A549 (cell line): ENCODE data around the gene FSTL5. TPM values are rescaled to one million over a fixed set of nuclear protein-coding genes. Genes with fewer than 3 reads are reported as not detected.

ENCODE experiments used
- ATAC-seq, 2 experiments: fragments of 200-7000 bp in 1 of 2; fragments of >200 bp in 1 of 2; cut with Nextera tagmentation in 1 of 2; cut with Tn5 transposase in 1 of 2; 3 replicates each; pipeline versions ENCODE4 v1.8.0 to v1.9.1; 2018 to 2020; ENCODE audit warnings: mild to moderate bottlenecking in 1 of 2, moderate library complexity in 1 of 2
- CTCF ChIA-PET: fragments of 300-600 bp; sonication (Branson Sonifier 250); formaldehyde crosslinking; extraction: SDS; loops from one replicate; lab custom pipeline; 2021; ENCODE audit warnings: antibody characterized with exemption, inconsistent platforms; lab: Yijun Ruan, JAX
- POLR2A ChIA-PET: fragments of 350-600 bp; formaldehyde crosslinking; extraction: SDS; loops from one replicate; lab custom pipeline; 2021; ENCODE audit warnings: antibody characterized with exemption, inconsistent platforms; lab: Yijun Ruan, JAX
- DNase-seq, 2 experiments: peaks; one replicate each; pipeline versions ENCODE4 v3.0.0 to v3.0.0-alpha.2; 2011 to 2016; ENCODE audit warnings: low read depth in 1 of 2, low spot score in 1 of 2
- FAIRE-seq: peaks from 2 replicates; lab custom pipeline; 2011; peaks lifted over from hg19 to GRCh38; lab: Jason Lieb, UNC
- H3K27ac ChIP-seq, 2 experiments: fragments of >200 bp; sonication (Bioruptor Twin); formaldehyde crosslinking; 3 replicates each; pipeline ENCODE4 v1.5.1; 2016 to 2017
- H3K4me1 ChIP-seq: fragments of >200 bp; sonication (Bioruptor Twin); formaldehyde crosslinking; 3 replicates; pipeline ENCODE4 v1.6.1; 2016
- H3K4me2 ChIP-seq: fragments of >200 bp; sonication (Bioruptor Twin); formaldehyde crosslinking; 3 replicates; pipeline ENCODE4 v1.6.1; 2016
- H3K4me3 ChIP-seq: fragments of >200 bp; sonication (Bioruptor Twin); formaldehyde crosslinking; 3 replicates; pipeline ENCODE4 v1.5.1; 2016
- H3K9me3 ChIP-seq: fragments of >200 bp; sonication (Bioruptor Twin); formaldehyde crosslinking; 3 replicates; pipeline ENCODE4 v1.6.1; 2016
- EHF ChIP-seq: fragments of 250-450 bp; sonication (Bioruptor Pico); IDR thresholded peaks from 2 replicates; pipeline ENCODE4 v1.5.0; 2020; ENCODE audit warnings: mild to moderate bottlenecking
- ESRRA ChIP-seq: fragments of 150-350 bp; IDR thresholded peaks from 2 replicates; pipeline ENCODE4 v1.6.1; 2014; ENCODE audit warnings: mild to moderate bottlenecking, low read length, borderline replicate concordance
- FOXS1 ChIP-seq: fragments of 250-450 bp; sonication (Bioruptor Pico); IDR thresholded peaks from 2 replicates; pipeline ENCODE4 v1.5.0; 2020; ENCODE audit warnings: mild to moderate bottlenecking, moderate library complexity
- GATA3 ChIP-seq: IDR thresholded peaks from 2 replicates; pipeline ENCODE4 v1.6.1; 2012; ENCODE audit warnings: borderline replicate concordance
- HOXB5 ChIP-seq: fragments of 250-450 bp; sonication (Bioruptor Pico); IDR thresholded peaks from 2 replicates; pipeline ENCODE4 v1.5.0; 2020; ENCODE audit warnings: mild to moderate bottlenecking, moderate library complexity
- MAFK ChIP-seq: fragments of 450-650 bp; IDR thresholded peaks from 2 replicates; pipeline ENCODE4 v1.6.1; 2014; ENCODE audit not compliant: partially characterized antibody
- MAZ ChIP-seq: fragments of 150-350 bp; IDR thresholded peaks from 2 replicates; pipeline ENCODE4 v1.6.1; 2014; ENCODE audit warnings: antibody characterized with exemption, low read depth, low read length, borderline replicate concordance
- NPAS2 ChIP-seq: fragments of 250-450 bp; sonication (Bioruptor Pico); IDR thresholded peaks from 2 replicates; pipeline ENCODE4 v1.8.0; 2022; ENCODE audit warnings: mild to moderate bottlenecking, moderate library complexity, borderline replicate concordance
- POLR2A ChIP-seq: IDR thresholded peaks from 2 replicates; pipeline ENCODE4 v1.6.1; 2012; ENCODE audit warnings: mild to moderate bottlenecking, low read length
- RFX5 ChIP-seq: fragments of 450-650 bp; IDR thresholded peaks from 2 replicates; pipeline ENCODE4 v1.7.1; 2014; ENCODE audit warnings: antibody characterized with exemption, mild to moderate bottlenecking, moderate library complexity
- TFCP2L1 ChIP-seq: fragments of 250-450 bp; sonication (Bioruptor Pico); IDR thresholded peaks from 2 replicates; pipeline ENCODE4 v1.5.0; 2021; ENCODE audit warnings: mild to moderate bottlenecking
- TP53 ChIP-seq: fragments of 250-450 bp; sonication (Bioruptor Pico); IDR thresholded peaks from 2 replicates; pipeline ENCODE4 v1.5.0; 2021; ENCODE audit warnings: mild to moderate bottlenecking, moderate library complexity
- ZFP36 ChIP-seq: fragments of 450-650 bp; IDR thresholded peaks from 2 replicates; pipeline ENCODE4 v1.6.1; 2014; ENCODE audit warnings: borderline replicate concordance; ENCODE audit not compliant: partially characterized antibody
- WGBS: methylation state at CpG from one replicate; pipeline ENCODE4 v1.1.6; 2017; ENCODE audit errors: missing lambda C conversion rate; 5-methylcytosine and 5-hydroxymethylcytosine counted together
- polyA plus RNA-seq, 4 experiments: library from polyadenylated mRNA; depleted of rRNA in 3 of 4; stranded (reverse); fragments of >200 nt; fragmentation: RNase III in 1 of 4; extraction: RNeasy Plus Mini Kit Qiagen cat#74134 plus additional on column Dnase treatment in 1 of 4; gene quantifications; 2 replicates in 3 of 4; 3 replicates in 1 of 4; pipeline ENCODE4 v1.2.3, GENCODE V29; 2011 to 2017
- TF ChIP-seq, protein P1 (sequence below): fragments of 250-450 bp; sonication (Bioruptor Pico); IDR thresholded peaks from 2 replicates; pipeline ENCODE4 v1.5.0; 2021; ENCODE audit warnings: mild to moderate bottlenecking, moderate library complexity, borderline replicate concordance
- TF ChIP-seq, protein P2 (sequence below): fragments of 200-600 bp; sonication (generic); IDR thresholded peaks from 2 replicates; pipeline ENCODE4 v1.6.1; 2016; ENCODE audit warnings: antibody characterized with exemption, mild to moderate bottlenecking, moderate library complexity
- TF ChIP-seq, protein P3 (sequence below): fragments of >200 bp; sonication (Bioruptor Twin); formaldehyde crosslinking; IDR thresholded peaks from 3 replicates; pipeline ENCODE4 v1.6.1; 2016
- TF ChIP-seq, protein P4 (sequence below): fragments of >200 bp; sonication (Bioruptor Twin); formaldehyde crosslinking; IDR thresholded peaks from 2 replicates; pipeline ENCODE4 v1.6.1; 2016
- TF ChIP-seq, protein P5 (sequence below): IDR thresholded peaks from 2 replicates; pipeline ENCODE4 v1.6.1; 2012; ENCODE audit warnings: low read depth, borderline replicate concordance
- TF ChIP-seq, protein P6 (sequence below): fragments of 450-650 bp; IDR thresholded peaks from 2 replicates; pipeline ENCODE4 v1.6.1; 2014; ENCODE audit warnings: antibody characterized with exemption

The FSTL5 gene
- polyA plus RNA-seq, 2 of the 4 experiments (the other 2 are of a cell fraction): 0.06 to 0.10 TPM

DNA sequence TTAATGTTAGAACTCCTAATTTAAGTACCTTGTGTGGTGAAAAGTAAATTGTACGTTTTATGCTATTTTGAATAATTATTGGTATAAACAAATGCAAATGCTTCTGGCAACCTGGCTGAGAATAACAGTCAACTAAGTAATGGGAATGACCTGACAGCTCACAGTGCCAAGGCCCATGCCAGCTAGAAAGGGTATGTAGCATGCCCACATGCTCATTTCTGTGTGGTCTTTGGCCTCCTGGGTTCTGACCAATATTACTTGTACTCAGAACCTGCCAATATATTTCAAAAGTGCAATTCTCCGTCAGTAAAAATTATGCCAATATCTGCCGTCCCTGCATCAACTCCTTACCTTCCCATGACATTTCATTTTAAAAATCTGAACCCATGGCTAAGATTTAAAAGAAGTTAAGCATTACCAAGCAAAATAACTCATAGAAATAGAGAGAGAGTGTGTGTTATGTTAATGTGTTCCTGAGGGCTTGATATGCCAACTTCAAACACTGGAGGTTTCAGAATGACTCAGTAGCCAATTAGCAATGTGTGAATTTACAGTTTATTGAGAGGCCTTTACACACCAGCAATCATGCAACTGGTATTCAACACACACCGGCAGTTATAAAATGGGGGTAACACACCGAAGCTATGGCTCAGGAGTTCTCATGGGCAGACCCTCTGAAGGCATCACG, 820.8 kb downstream of the FSTL5 start:
- Histone ChIP-seq H3K9me3 (no peaks in the 10 kb centered on the region), H3K4me1 (no peaks in the 10 kb centered on the region), H3K27ac (no peak overlapping the region), H3K4me2 (no peak overlapping the region), H3K4me3 (no peak overlapping the region)
- ATAC-seq: no peak
- CTCF ChIA-PET: no interaction called here
- no peak for DNase-seq
- POLR2A ChIA-PET: no interaction called here
- FAIRE-seq: no peak
- WGBS: 56% methylated on average over 6 of the region's 6 CpGs
- no peak for TF ChIP-seq ESRRA
- TF ChIP-seq, protein P1, sequence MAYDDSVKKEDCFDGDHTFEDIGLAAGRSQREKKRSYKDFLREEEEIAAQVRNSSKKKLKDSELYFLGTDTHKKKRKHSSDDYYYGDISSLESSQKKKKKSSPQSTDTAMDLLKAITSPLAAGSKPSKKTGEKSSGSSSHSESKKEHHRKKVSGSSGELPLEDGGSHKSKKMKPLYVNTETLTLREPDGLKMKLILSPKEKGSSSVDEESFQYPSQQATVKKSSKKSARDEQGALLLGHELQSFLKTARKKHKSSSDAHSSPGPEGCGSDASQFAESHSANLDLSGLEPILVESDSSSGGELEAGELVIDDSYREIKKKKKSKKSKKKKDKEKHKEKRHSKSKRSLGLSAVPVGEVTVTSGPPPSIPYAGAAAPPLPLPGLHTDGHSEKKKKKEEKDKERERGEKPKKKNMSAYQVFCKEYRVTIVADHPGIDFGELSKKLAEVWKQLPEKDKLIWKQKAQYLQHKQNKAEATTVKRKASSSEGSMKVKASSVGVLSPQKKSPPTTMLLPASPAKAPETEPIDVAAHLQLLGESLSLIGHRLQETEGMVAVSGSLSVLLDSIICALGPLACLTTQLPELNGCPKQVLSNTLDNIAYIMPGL (CRISPR knock-in tag): no peak
- TF ChIP-seq, protein P2, sequence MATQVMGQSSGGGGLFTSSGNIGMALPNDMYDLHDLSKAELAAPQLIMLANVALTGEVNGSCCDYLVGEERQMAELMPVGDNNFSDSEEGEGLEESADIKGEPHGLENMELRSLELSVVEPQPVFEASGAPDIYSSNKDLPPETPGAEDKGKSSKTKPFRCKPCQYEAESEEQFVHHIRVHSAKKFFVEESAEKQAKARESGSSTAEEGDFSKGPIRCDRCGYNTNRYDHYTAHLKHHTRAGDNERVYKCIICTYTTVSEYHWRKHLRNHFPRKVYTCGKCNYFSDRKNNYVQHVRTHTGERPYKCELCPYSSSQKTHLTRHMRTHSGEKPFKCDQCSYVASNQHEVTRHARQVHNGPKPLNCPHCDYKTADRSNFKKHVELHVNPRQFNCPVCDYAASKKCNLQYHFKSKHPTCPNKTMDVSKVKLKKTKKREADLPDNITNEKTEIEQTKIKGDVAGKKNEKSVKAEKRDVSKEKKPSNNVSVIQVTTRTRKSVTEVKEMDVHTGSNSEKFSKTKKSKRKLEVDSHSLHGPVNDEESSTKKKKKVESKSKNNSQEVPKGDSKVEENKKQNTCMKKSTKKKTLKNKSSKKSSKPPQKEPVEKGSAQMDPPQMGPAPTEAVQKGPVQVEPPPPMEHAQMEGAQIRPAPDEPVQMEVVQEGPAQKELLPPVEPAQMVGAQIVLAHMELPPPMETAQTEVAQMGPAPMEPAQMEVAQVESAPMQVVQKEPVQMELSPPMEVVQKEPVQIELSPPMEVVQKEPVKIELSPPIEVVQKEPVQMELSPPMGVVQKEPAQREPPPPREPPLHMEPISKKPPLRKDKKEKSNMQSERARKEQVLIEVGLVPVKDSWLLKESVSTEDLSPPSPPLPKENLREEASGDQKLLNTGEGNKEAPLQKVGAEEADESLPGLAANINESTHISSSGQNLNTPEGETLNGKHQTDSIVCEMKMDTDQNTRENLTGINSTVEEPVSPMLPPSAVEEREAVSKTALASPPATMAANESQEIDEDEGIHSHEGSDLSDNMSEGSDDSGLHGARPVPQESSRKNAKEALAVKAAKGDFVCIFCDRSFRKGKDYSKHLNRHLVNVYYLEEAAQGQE: no peak
- TF ChIP-seq GATA3: no peak
- TF ChIP-seq POLR2A: no peak
- TF ChIP-seq, protein P3, sequence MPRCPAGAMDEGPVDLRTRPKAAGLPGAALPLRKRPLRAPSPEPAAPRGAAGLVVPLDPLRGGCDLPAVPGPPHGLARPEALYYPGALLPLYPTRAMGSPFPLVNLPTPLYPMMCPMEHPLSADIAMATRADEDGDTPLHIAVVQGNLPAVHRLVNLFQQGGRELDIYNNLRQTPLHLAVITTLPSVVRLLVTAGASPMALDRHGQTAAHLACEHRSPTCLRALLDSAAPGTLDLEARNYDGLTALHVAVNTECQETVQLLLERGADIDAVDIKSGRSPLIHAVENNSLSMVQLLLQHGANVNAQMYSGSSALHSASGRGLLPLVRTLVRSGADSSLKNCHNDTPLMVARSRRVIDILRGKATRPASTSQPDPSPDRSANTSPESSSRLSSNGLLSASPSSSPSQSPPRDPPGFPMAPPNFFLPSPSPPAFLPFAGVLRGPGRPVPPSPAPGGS: no peak
- no peak for TF ChIP-seq NPAS2 (CRISPR knock-in tag)
- TF ChIP-seq TFCP2L1: no peak
- TF ChIP-seq EHF (CRISPR knock-in tag): no peak
- TF ChIP-seq ZFP36: no peak
- TF ChIP-seq TP53 (CRISPR knock-in tag): no peak

DNA sequence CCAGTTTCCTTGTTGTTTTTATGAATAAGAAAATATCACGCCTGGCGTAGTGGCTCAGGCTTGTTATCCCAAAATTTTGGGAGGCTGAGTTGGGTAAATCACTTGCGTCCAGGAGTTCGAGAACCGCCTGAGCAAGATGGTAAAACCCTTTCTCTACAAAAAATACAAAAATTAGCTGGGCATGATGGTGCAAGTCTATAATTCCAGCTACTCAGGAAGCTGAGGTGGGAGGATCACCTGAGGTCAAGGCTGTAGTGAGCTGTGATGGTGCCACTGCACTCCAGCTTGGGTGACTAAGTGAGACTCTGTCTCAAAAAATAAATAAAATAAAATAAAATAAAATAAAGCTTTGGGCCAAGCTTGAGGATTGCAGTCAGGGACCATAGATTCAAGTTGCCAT, 827.2 kb downstream of the FSTL5 start:
- ChIA-PET CTCF (no interaction called here), POLR2A (no interaction called here)
- H3K9me3 ChIP-seq: no peaks in the 10 kb centered on the region
- H3K4me1 ChIP-seq: no peaks in the 10 kb centered on the region
- ATAC-seq (no peak), FAIRE-seq (no peak)
- H3K4me3 ChIP-seq: no peak overlapping the region
- H3K27ac ChIP-seq: no peak overlapping the region
- TF ChIP-seq HOXB5 (no peak), RFX5 (no peak), MAFK (no peak), MAZ (no peak), POLR2A (no peak), FOXS1 (CRISPR knock-in tag) (no peak)
- TF ChIP-seq, protein P4, sequence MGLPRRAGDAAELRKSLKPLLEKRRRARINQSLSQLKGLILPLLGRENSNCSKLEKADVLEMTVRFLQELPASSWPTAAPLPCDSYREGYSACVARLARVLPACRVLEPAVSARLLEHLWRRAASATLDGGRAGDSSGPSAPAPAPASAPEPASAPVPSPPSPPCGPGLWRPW: no peak
- TF ChIP-seq, protein P5, sequence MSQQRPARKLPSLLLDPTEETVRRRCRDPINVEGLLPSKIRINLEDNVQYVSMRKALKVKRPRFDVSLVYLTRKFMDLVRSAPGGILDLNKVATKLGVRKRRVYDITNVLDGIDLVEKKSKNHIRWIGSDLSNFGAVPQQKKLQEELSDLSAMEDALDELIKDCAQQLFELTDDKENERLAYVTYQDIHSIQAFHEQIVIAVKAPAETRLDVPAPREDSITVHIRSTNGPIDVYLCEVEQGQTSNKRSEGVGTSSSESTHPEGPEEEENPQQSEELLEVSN: no peak
- TF ChIP-seq, protein P6, sequence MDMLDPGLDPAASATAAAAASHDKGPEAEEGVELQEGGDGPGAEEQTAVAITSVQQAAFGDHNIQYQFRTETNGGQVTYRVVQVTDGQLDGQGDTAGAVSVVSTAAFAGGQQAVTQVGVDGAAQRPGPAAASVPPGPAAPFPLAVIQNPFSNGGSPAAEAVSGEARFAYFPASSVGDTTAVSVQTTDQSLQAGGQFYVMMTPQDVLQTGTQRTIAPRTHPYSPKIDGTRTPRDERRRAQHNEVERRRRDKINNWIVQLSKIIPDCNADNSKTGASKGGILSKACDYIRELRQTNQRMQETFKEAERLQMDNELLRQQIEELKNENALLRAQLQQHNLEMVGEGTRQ: no peak
- TF ChIP-seq, all 56 proteins: peak for 0
- WGBS: 85% methylated on average over 5 of the region's 5 CpGs
- DNase-seq: no peak
- no peak overlapping the region for H3K4me2 ChIP-seq
